Type B pancreatic cell (in vitro differentiated cells): Measurements from ENCODE around the gene TENT4B. TPM values are rescaled to one million over a fixed set of nuclear protein-coding genes. Genes with fewer than 3 reads are reported as not detected.

ENCODE experiments used
- DNase-seq: peaks from one replicate; pipeline ENCODE4 v3.0.0; 2021; ENCODE audit warnings: mixed read lengths; ENCODE audit not compliant: unreplicated experiment; ENCODE audit errors: extremely low spot score
- H3K27ac Mint-ChIP-seq: 2 replicates; pipeline ENCODE4 v1.8.0; 2021; ENCODE audit warnings: mild to moderate bottlenecking, mixed read lengths
- H3K27me3 Mint-ChIP-seq: 2 replicates; pipeline ENCODE4 v1.8.0; 2021; ENCODE audit warnings: mixed read lengths
- H3K36me3 Mint-ChIP-seq: 2 replicates; pipeline ENCODE4 v1.8.0; 2021; ENCODE audit warnings: mixed read lengths
- H3K4me1 Mint-ChIP-seq: one replicate; pipeline ENCODE4 v1.8.0; 2021; ENCODE audit warnings: mixed read lengths; ENCODE audit not compliant: unreplicated experiment
- H3K4me3 Mint-ChIP-seq: 2 replicates; pipeline ENCODE4 v1.8.0; 2021; ENCODE audit warnings: mild to moderate bottlenecking, mixed read lengths
- H3K9me3 Mint-ChIP-seq: 2 replicates; pipeline ENCODE4 v1.8.0; 2021; ENCODE audit warnings: mixed read lengths
- CTCF ChIP-seq: fragments of 200-600 bp; sonication (generic); conservative IDR thresholded peaks from 2 replicates; pipeline ENCODE4 v1.5.0; 2021; ENCODE audit warnings: antibody characterized with exemption, mild to moderate bottlenecking
- total RNA-seq: library from RNA; stranded (reverse); gene quantifications from 2 replicates; pipeline ENCODE4 v1.2.1, GENCODE V29; 2021; ENCODE audit warnings: low replicate concordance

Gene TENT4B
- total RNA-seq, 1 donor from 2014 or later: 14.1 TPM

- H3K36me3 Mint-ChIP-seq: peaks cover 3% of the 10 kb centered on the region
- DNase-seq: peak; percentile 65
- H3K9me3 Mint-ChIP-seq: no peaks in the 10 kb centered on the region
- no peak for TF ChIP-seq CTCF
- peak overlapping the region; percentile 72 for H3K27ac Mint-ChIP-seq
- no peaks in the 10 kb centered on the region for H3K27me3 Mint-ChIP-seq
- H3K4me3 Mint-ChIP-seq: peak overlapping the region; percentile 35
- H3K4me1 Mint-ChIP-seq: peaks cover 39% of the 10 kb centered on the region
Observed at GRCh38 chr16:50259334-50260205, 106.5 kb downstream of the TENT4B start.

- peak; percentile 36 for DNase-seq
- TF ChIP-seq CTCF: no peak
- Mint-ChIP-seq H3K36me3 (peaks cover 4% of the 10 kb centered on the region), H3K4me1 (peaks cover 45% of the 10 kb centered on the region), H3K27me3 (no peaks in the 10 kb centered on the region), H3K27ac (peak overlapping the region; percentile 72), H3K9me3 (no peaks in the 10 kb centered on the region), H3K4me3 (peak overlapping the region; percentile 28)
Observed at GRCh38 chr16:50260206-50261159, 107.4 kb downstream of the TENT4B start.

GRCh38 chr16:50261160-50261706, 108.1 kb downstream of the TENT4B start:
- H3K27ac Mint-ChIP-seq: no peak overlapping the region
- no peak overlapping the region for H3K4me3 Mint-ChIP-seq
- peaks cover 4% of the 10 kb centered on the region for H3K36me3 Mint-ChIP-seq
- H3K4me1 Mint-ChIP-seq: peaks cover 46% of the 10 kb centered on the region
- no peaks in the 10 kb centered on the region for H3K27me3 Mint-ChIP-seq
- peak; percentile 59 for DNase-seq
- H3K9me3 Mint-ChIP-seq: no peaks in the 10 kb centered on the region
- no peak for TF ChIP-seq CTCF

GRCh38 chr16:50261707-50262235, 108.7 kb downstream of the TENT4B start:
- peaks cover 4% of the 10 kb centered on the region for H3K36me3 Mint-ChIP-seq
- no peaks in the 10 kb centered on the region for H3K9me3 Mint-ChIP-seq
- DNase-seq: no peak
- TF ChIP-seq CTCF: no peak
- H3K4me1 Mint-ChIP-seq: peaks cover 46% of the 10 kb centered on the region
- no peak overlapping the region for H3K27ac Mint-ChIP-seq
- no peak overlapping the region for H3K4me3 Mint-ChIP-seq
- no peaks in the 10 kb centered on the region for H3K27me3 Mint-ChIP-seq
